Body of pancreas (tissue), 4 donors: Measurements from ENCODE around the gene SEMA7A.

Experiments used
- CTCF ChIP-seq, 7 experiments: fragments of 450-650 bp in 4 of 7; fragments of 200-600 bp in 3 of 7; sonication (generic) in 3 of 7; IDR thresholded peaks; one replicate each; pipeline ENCODE4 v1.5.1; 2016 to 2019; ENCODE audit warnings: antibody characterized with exemption in 7 of 7
- POLR2A ChIP-seq, 3 donors: fragments of 450-650 bp; IDR thresholded peaks; one replicate each; pipeline ENCODE4 v1.6.1; 2016; ENCODE audit warnings: antibody characterized with exemption in 3 of 3, mild to moderate bottlenecking in 2 of 3

DNA sequence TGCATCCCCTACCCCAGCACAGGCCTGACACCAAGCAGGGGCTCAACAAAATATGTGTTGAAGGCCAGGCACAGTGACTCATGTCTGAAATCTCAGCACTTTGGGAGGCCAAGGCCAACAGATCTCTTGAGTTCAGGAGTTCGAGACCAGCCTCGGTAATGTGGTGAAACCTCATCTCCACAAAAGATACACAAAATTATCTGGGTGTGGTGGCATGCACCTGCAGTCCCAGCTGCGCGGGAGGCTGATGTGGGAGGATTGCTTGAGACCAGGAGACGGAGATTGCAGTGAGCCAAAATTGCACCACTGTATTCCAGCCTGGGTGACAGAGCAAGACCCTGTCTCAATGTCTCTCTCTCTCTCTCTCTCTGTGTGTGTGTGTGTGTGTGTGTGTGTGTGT, 35.6 kb downstream of the SEMA7A start:
- TF ChIP-seq CTCF (IDR thresholded peaks at IDR 0.05): no peak
- no peak for TF ChIP-seq POLR2A (IDR thresholded peaks at IDR 0.05)
